ENCODE data around the gene SHFL.

Gene SHFL

DNA sequence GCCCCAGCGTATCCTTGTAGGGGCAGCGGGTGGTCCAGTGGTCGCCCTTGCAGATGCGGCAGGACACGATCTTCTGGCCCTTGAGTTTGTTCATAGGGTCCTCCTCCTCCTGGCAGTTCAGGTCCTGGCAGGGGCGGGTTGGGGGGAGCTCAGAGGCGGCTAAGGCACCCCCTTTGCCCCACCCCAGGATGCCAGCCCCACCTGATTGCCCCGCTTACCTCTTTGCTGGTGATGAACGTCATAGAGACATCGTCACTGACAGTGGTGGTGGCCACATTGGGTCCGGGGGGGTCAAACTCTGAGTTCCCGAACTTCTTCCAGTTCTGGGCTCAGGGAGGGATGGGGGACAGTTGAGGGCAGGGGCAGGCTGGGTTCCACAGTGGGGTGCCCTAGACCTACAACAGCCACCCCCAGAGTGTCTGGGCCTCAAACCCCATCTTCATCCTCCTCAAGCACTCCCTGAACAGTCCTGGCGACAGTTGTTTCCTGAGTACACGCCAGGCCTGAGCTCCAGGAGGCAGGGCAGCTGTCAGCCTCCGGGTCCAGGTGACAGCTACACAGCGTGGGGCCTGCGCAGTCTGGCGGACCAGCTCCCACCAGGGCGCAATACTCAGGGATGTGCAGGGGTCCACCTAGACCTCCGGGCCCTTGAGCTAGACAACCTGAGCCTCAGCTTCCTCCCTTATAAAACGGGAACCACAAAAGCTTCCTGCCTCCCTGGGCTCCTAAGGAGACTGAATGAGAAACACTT is 30.9 kb downstream of the SHFL start:
- no peak for DNase-seq (ENCODE audit: low read depth)
- no peak for TF ChIP-seq CTCF (IDR thresholded peaks at IDR 0.05; ENCODE audit: insufficient read depth, low read depth, low read length, missing control alignments)

DNA sequence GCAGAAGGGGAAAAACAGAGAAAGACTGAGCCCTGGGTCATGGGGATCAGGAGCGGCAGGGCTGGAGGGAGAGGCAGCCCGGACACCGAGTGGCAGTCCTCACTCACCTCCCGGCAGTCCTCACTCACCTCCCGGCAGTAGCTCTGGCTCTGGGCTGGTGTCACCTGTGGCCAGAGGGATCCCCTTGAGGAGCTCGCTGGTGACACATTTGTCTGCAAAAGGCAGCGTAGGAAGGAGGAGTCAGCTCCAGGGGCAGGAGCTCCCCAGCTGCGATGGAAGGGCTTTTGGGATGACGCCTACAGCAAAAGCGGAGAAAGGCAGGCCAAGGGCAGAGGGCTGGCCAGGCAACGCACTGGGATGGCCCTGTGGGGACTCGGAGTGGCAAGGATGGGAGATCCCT is 32.8 kb downstream of the SHFL start:
- H3K4me3 ChIP-seq (ENCODE audit: low read depth, low read length): peak overlapping the region; percentile 99
- no peak for TF ChIP-seq CTCF (IDR thresholded peaks at IDR 0.05; ENCODE audit: insufficient read depth, low read depth, low read length, missing control alignments)
- no peak for DNase-seq (ENCODE audit: low read depth)

More for the DNA sequence above, 30.9 kb downstream of the SHFL start:
- H3K4me3 ChIP-seq (ENCODE audit: low read depth, low read length): no peak overlapping the region

DNA sequence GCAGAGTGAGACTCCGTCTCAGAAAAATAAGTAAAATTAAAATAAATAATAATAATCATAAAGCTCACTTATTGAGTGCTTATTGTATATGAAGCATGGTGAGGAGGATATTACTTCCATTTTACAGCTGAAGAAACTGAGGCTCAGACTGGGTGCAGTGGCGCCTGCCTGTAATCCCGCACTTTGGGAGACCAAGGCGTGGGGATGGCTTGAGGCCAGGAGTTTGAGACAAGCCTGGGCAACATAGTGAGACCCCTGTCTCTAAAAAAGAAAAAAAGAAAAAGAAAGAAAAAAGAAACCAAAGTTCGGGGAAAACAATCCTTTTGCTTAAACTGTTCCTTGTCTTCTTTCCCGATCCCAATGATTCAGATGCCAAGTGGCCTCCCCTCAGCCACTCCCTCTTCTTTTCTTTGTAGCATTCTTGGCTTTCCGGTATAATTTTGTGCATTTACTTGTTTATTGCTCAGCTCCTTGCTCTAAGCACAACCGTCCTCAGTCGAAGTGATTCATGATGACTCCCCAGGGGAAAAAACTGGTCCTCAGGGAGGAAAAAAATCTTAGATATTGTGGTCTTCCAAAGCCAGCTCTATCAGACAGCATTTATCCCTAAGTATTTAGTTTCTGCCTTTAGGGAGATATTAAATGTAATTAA is 34.5 kb downstream of the SHFL start:
- no peak overlapping the region for H3K4me3 ChIP-seq (ENCODE audit: low read depth, low read length)
- DNase-seq (ENCODE audit: low read depth): no peak
- TF ChIP-seq CTCF (IDR thresholded peaks at IDR 0.05; ENCODE audit: insufficient read depth, low read depth, low read length, missing control alignments): no peak

GRCh38 chr19:10122045-10122444 is 35.9 kb downstream of the SHFL start:
- no peak for TF ChIP-seq CTCF (IDR thresholded peaks at IDR 0.05; ENCODE audit: insufficient read depth, low read depth, low read length, missing control alignments)
- no peak overlapping the region for H3K4me3 ChIP-seq (ENCODE audit: low read depth, low read length)
- DNase-seq (ENCODE audit: low read depth): no peak

DNA sequence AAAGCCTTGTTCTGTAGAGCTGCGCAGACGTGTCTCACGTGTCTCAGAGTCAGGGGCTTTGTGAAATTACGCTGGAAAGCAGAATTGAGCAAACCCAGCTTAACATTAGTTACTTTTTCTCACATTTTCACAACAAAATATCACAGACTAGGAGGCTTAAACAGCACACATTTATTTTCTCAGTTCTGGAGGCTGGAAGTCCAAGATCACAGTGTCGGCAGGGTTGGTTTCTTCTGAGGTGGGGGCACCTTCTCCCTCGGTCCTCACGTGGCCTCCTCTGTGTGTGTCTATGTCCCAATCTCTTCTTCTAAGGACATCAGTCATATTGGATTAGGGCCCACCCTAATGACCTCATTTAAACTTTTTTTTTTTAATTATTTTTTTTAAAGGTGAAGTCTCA is 38.3 kb downstream of the SHFL start:
- no peak for TF ChIP-seq CTCF (IDR thresholded peaks at IDR 0.05; ENCODE audit: insufficient read depth, low read depth, low read length, missing control alignments)
- no peak for DNase-seq (ENCODE audit: low read depth)
- no peak overlapping the region for H3K4me3 ChIP-seq (ENCODE audit: low read depth, low read length)

DNA sequence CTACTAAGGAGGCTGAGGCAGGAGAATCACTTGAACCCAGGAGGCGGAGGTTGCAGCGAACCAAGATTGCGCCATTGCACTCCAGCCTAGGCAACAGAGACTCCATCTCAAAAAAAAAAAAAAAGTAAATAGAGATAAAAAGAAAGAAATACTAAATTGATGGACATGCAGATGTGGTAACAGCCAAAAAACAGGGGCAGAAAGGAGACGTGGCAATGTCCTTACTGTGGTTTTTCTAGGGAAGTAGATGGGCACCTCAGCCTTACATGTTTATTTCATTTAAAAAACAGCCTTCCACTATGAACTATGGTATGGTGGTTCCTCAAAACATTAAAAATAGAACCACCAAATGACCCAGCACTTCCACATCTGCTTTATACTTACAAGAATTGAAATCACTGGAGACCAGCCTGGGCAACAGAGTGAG is 40.1 kb downstream of the SHFL start:
- no peak for TF ChIP-seq CTCF (IDR thresholded peaks at IDR 0.05; ENCODE audit: insufficient read depth, low read depth, low read length, missing control alignments)
- DNase-seq (ENCODE audit: low read depth): no peak
- no peak overlapping the region for H3K4me3 ChIP-seq (ENCODE audit: low read depth, low read length)

Data from GM12865 (cell line).